ENCODE results near the gene BTBD3.

BTBD3 gene

GRCh38 chr20:11970243-11970836 lies 52.6 kb downstream of the BTBD3 start:
- DNase-seq (ENCODE audit: low read depth), result no peak

- no peak for DNase-seq (ENCODE audit: low read depth)
Observed at GRCh38 chr20:11972478-11972877, 54.8 kb downstream of the BTBD3 start.
